Mesothelial cell of epicardium (in vitro differentiated cells): ENCODE data around the gene NUP35. TPM values are rescaled to one million over a fixed set of nuclear protein-coding genes. Genes with fewer than 3 reads are reported as not detected.
"Not testable (repeated sequence)": the region's sequence is repeated elsewhere in the genome, so short reads cannot be mapped to it uniquely, and the experiment has no call there.

Experiments used
- DNase-seq, 2 experiments: peaks; one replicate each; pipeline ENCODE4 v3.0.0; 2021; ENCODE audit warnings: low spot score in 2 of 2; ENCODE audit not compliant: unreplicated experiment in 2 of 2
- H3K27ac Mint-ChIP-seq: 2 replicates; pipeline ENCODE4 v1.8.0; 2021; ENCODE audit warnings: mixed read lengths
- H3K27me3 Mint-ChIP-seq: 2 replicates; pipeline ENCODE4 v1.8.0; 2021; ENCODE audit warnings: low read depth, mixed read lengths
- H3K36me3 Mint-ChIP-seq: 2 replicates; pipeline ENCODE4 v1.8.0; 2021; ENCODE audit warnings: mixed read lengths
- H3K4me1 Mint-ChIP-seq: 2 replicates; pipeline ENCODE4 v1.8.0; 2021; ENCODE audit warnings: mixed read lengths
- H3K4me3 Mint-ChIP-seq: 2 replicates; pipeline ENCODE4 v1.8.0; 2021; ENCODE audit warnings: mild to moderate bottlenecking, moderate library complexity, mixed read lengths
- H3K9me3 Mint-ChIP-seq: 2 replicates; pipeline ENCODE4 v1.8.0; 2021; ENCODE audit warnings: mixed read lengths
- total RNA-seq: library from RNA; stranded (reverse); gene quantifications from 3 replicates; pipeline ENCODE4 v1.2.1, GENCODE V29; 2021
- TF ChIP-seq, protein P1 (sequence below): fragments of 200-600 bp; sonication (generic); IDR thresholded peaks from one replicate; pipeline ENCODE4 v1.5.0; 2021; ENCODE audit warnings: antibody characterized with exemption; ENCODE audit not compliant: unreplicated experiment

The NUP35 gene
- total RNA-seq, 1 donor from 2014 or later = 17.0 TPM

DNA sequence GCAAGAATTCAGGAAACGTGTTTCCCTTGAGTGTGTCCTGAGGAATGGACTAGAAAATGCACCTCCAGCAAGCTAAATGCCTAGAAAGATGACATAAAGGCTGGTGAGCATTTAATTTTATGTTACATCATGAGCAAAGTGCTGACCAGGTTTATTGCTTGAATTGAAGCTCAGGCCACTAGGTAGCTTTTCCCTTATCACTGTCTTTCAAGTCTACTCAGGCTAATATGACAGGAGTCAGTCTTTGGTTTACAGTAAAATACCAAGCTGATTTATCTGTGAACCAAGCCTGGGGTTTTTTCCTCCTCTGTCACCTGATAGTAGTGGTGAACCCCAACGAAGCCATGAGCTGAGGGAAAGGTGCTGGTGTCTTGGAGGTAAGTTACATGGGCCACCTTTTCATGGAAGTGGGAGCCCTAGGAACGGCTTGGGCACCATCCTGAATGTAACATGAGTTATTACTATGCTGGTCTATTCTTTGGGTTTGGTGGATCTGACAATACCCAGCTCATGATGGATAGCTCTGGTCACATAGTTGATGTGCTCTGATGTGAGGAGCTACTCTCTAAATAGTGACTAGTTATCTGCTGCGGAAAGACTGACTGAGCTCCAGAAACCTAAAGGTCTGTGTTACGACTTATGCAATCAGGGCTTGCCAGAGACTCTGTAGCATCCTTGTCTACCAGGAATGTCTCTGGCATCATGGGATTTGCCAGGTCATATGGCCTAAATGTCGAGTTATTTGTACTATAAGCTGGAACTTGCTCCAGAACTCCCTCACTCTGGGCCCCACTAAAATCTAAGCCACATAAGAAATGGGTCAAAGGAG is 39.8 kb downstream of the NUP35 start:
- H3K27me3 Mint-ChIP-seq = no peaks in the 10 kb centered on the region
- H3K36me3 Mint-ChIP-seq = peaks cover 56% of the 10 kb centered on the region
- H3K27ac Mint-ChIP-seq = no peak overlapping the region
- H3K4me3 Mint-ChIP-seq = no peak overlapping the region
- DNase-seq = no peak
- peaks cover 22% of the 10 kb centered on the region for H3K9me3 Mint-ChIP-seq
- no peaks in the 10 kb centered on the region for H3K4me1 Mint-ChIP-seq
- TF ChIP-seq, protein P1, sequence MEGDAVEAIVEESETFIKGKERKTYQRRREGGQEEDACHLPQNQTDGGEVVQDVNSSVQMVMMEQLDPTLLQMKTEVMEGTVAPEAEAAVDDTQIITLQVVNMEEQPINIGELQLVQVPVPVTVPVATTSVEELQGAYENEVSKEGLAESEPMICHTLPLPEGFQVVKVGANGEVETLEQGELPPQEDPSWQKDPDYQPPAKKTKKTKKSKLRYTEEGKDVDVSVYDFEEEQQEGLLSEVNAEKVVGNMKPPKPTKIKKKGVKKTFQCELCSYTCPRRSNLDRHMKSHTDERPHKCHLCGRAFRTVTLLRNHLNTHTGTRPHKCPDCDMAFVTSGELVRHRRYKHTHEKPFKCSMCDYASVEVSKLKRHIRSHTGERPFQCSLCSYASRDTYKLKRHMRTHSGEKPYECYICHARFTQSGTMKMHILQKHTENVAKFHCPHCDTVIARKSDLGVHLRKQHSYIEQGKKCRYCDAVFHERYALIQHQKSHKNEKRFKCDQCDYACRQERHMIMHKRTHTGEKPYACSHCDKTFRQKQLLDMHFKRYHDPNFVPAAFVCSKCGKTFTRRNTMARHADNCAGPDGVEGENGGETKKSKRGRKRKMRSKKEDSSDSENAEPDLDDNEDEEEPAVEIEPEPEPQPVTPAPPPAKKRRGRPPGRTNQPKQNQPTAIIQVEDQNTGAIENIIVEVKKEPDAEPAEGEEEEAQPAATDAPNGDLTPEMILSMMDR = no peak

DNA sequence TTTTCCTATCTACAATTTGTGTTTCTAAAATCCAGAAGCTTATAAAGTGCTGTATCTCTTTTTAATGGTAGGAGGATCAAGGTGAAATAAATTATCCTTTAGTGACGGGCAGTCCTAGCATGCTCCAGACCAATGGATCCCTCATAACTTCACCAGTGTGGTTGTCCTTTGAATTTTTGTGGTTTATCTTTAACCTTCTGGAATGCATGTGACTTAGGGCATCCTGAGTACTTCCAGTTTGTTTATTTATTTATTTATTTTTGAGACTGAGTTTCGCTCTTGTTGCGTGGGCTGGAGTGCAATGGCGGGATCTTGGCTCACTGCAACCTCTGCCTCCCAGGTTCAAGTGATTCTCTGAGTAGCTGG is 40.4 kb downstream of the NUP35 start:
- no peak for DNase-seq
- Mint-ChIP-seq H3K4me3 (no peak overlapping the region), H3K9me3 (peaks cover 22% of the 10 kb centered on the region), H3K36me3 (peaks cover 56% of the 10 kb centered on the region), H3K4me1 (no peaks in the 10 kb centered on the region), H3K27me3 (no peaks in the 10 kb centered on the region), H3K27ac (no peak overlapping the region)
- TF ChIP-seq, protein P1 = no peak

DNA sequence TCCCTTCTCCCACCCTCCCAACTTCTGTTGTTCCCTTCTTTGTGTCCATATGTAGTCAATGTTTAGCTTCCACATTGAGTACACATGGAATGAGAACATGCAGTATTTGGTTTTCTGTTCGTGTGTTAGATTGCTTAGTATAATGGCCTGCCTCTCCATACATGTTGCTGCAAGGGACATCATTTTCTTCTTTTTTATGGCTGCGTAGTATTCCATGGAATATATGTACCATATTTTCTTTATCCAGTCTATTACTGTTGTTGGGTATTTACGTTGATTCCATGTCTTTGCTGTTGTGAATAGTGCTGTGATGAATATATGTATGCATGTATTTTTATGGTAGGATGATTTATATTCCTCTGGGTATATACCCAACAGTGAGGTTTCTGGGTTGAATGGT is 42.0 kb downstream of the NUP35 start:
- TF ChIP-seq, protein P1 = no peak
- peaks cover 22% of the 10 kb centered on the region for H3K9me3 Mint-ChIP-seq
- H3K27ac Mint-ChIP-seq = no peak overlapping the region
- peaks cover 56% of the 10 kb centered on the region for H3K36me3 Mint-ChIP-seq
- no peaks in the 10 kb centered on the region for H3K27me3 Mint-ChIP-seq
- H3K4me1 Mint-ChIP-seq = no peaks in the 10 kb centered on the region
- no peak overlapping the region for H3K4me3 Mint-ChIP-seq
- no peak for DNase-seq

- not testable (repeated sequence) for H3K27me3 Mint-ChIP-seq, H3K27ac Mint-ChIP-seq, H3K4me1 Mint-ChIP-seq, H3K4me3 Mint-ChIP-seq, DNase-seq
- Mint-ChIP-seq H3K36me3 (peaks cover 54% of the 10 kb centered on the region), H3K9me3 (peaks cover 22% of the 10 kb centered on the region)
Observed at GRCh38 chr2:183166976-183167375, 42.7 kb downstream of the NUP35 start.

DNA sequence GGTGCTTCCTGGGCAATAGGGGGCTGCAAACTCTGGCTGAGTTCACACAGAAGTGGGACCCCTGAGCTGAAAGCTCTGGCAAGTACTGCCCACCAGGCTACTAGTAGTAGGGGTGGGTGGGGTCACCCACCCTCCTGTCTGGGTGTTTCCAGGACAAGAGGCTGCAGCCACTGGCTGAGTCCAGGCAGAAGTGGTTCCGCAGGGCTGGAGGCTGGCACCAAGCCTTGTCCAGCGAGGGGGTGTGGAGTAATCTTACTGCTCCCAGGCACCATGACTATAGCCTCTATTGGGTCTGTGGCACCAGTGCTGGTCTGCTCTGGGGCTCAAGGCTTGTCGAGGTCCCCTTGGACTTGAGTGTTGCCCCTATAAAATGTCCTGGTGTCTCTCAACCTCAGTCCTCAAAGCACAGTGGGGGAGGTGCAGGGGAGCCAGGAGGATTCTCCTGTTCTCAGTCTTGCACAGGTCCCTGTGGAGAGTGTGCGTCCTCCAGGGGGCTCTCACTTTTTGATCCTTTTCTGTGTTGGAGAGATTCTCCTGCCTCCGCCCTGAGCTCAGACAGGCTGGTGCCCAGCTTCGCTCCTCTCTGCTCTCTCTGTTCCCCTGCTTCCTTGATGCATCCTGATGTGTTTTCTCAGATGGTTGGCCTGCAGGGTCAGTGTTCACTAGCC is 48.1 kb downstream of the NUP35 start:
- DNase-seq = no peak
- no peaks in the 10 kb centered on the region for H3K4me1 Mint-ChIP-seq
- no peaks in the 10 kb centered on the region for H3K27me3 Mint-ChIP-seq
- H3K36me3 Mint-ChIP-seq = peaks cover 49% of the 10 kb centered on the region
- TF ChIP-seq, protein P1 = no peak
- peaks cover 32% of the 10 kb centered on the region for H3K9me3 Mint-ChIP-seq
- H3K27ac Mint-ChIP-seq = no peak overlapping the region
- no peak overlapping the region for H3K4me3 Mint-ChIP-seq

DNA sequence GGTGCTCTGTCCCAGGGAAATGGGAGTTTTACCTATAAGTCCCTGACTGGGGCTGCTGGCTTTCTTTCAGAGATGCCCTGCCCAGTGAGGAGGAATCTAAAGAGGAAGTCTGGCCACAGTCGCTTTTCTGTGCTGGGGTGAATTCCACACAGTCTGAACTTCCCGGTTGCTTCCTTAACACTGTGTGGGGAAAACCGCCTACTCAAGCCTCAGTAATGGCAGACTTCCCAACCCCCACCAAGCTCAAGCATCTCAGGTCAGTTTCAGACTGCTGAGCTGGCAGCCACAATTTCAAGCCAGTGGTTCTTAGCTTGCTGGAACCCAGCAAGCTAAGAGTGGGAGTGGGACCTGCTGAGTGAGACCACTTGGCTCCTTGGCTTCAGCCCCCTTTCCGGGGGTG is 54.9 kb downstream of the NUP35 start:
- DNase-seq = no peak
- H3K9me3 Mint-ChIP-seq = peaks cover 52% of the 10 kb centered on the region
- H3K4me1 Mint-ChIP-seq = no peaks in the 10 kb centered on the region
- H3K36me3 Mint-ChIP-seq = peaks cover 81% of the 10 kb centered on the region
- no peak overlapping the region for H3K4me3 Mint-ChIP-seq
- no peaks in the 10 kb centered on the region for H3K27me3 Mint-ChIP-seq
- TF ChIP-seq, protein P1 = no peak
- no peak overlapping the region for H3K27ac Mint-ChIP-seq
